ENCODE results near the gene GPR142.

The GPR142 gene, protein sequence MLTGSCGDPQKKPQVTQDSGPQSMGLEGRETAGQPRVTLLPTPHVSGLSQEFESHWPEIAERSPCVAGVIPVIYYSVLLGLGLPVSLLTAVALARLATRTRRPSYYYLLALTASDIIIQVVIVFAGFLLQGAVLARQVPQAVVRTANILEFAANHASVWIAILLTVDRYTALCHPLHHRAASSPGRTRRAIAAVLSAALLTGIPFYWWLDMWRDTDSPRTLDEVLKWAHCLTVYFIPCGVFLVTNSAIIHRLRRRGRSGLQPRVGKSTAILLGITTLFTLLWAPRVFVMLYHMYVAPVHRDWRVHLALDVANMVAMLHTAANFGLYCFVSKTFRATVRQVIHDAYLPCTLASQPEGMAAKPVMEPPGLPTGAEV

DNA sequence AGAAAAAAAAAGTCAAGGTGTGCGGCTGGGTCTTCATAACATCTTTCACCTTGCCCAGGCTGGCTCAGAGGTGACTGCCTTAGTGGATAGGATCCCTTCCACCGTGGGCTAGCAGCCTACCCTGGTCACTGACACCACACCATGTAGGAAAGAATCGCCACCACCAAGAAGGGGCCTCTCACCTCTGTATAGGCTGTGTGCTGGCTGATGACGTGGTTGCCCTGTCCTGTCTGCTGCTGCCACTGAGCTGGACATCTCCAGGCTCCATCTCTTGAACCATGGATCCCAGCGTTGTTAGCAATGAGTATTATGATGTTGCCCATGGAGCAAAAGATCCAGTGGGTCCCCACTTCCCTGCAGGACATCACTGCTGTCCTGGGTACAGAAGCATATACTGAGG is at the start of gene GPR142:
Gene GPR142 (plus strand): TSS at position 301 of the 400 bp plus-strand sequence. CDS start 2,035 bp downstream, outside the sequence.
- H3K4me3 ChIP-seq (ENCODE audit: low read depth, low read length) = no peak within 1 kb of the TSS
- TF ChIP-seq, protein P1, sequence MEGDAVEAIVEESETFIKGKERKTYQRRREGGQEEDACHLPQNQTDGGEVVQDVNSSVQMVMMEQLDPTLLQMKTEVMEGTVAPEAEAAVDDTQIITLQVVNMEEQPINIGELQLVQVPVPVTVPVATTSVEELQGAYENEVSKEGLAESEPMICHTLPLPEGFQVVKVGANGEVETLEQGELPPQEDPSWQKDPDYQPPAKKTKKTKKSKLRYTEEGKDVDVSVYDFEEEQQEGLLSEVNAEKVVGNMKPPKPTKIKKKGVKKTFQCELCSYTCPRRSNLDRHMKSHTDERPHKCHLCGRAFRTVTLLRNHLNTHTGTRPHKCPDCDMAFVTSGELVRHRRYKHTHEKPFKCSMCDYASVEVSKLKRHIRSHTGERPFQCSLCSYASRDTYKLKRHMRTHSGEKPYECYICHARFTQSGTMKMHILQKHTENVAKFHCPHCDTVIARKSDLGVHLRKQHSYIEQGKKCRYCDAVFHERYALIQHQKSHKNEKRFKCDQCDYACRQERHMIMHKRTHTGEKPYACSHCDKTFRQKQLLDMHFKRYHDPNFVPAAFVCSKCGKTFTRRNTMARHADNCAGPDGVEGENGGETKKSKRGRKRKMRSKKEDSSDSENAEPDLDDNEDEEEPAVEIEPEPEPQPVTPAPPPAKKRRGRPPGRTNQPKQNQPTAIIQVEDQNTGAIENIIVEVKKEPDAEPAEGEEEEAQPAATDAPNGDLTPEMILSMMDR (IDR thresholded peaks at IDR 0.05; ENCODE audit: low read depth, low read length, missing control alignments) = no peak
- DNase-seq (ENCODE audit: low read depth) = no peak

DNA sequence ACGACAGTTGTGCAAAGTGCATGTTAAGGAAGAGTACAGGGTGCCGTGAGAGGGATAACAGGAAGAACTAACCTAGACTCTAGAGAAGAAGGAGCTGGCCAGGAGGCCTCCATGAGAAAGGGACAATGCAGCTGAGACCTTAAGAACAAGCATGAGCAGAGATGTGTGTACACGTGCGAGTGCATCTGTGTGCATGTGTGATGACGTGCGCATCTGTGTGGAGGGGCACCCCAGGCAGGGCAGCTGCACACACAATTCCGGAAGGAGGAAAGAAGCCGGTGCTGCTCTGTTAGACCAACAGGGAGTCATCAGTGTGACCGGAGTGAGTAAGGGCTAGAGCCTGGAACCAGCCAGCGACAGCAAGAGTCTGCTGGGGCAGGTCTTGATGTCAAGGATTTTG is 48.9 kb upstream of the GPR142 start:
- H3K4me3 ChIP-seq (ENCODE audit: low read depth, low read length) = no peak overlapping the region
- TF ChIP-seq, protein P1 (IDR thresholded peaks at IDR 0.05; ENCODE audit: low read depth, low read length, missing control alignments) = no peak
- no peak for DNase-seq (ENCODE audit: low read depth)

DNA sequence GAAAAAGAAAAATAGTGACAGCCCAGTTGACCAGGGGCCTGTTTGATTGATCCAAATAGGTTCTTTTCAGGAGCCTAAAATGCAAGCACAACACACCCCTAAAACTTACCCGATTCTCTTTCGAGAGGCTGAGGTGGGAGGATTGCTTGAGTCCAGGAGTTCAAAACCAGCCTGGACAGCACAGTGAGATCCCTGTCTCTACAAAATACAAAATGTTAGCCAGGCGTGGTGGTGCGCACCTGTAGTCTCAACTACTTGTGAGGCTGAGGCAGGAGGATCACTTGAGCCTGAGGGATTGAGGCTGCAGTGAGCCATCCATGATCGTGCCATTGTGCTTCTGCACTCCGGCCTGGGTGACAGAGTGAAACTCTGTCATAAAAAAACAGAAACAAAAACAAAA is 42.8 kb upstream of the GPR142 start:
- TF ChIP-seq, protein P1 (IDR thresholded peaks at IDR 0.05; ENCODE audit: low read depth, low read length, missing control alignments) = no peak
- DNase-seq (ENCODE audit: low read depth) = no peak
- H3K4me3 ChIP-seq (ENCODE audit: low read depth, low read length) = no peak overlapping the region

DNA sequence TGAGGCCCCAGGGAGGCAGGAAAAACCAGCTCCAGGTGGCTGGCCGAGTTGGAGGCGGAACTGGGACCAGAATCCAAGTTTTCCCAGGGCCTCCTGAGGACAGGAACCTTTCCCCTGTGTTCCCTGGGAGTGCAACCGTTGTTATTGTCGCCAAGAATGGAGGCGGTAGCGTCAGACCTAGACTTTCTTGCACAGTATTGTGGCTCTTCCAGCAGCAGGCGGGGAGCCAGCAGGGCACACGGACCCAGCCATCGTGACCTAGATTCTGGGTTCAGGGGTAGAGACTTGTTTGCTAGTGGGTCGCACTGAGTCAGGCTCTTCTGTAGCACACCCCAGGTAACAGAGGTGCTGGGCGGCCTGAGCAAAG is 41.9 kb upstream of the GPR142 start:
- TF ChIP-seq, protein P1 (IDR thresholded peaks at IDR 0.05; ENCODE audit: low read depth, low read length, missing control alignments) = no peak
- H3K4me3 ChIP-seq (ENCODE audit: low read depth, low read length) = no peak overlapping the region
- DNase-seq (ENCODE audit: low read depth) = no peak

DNA sequence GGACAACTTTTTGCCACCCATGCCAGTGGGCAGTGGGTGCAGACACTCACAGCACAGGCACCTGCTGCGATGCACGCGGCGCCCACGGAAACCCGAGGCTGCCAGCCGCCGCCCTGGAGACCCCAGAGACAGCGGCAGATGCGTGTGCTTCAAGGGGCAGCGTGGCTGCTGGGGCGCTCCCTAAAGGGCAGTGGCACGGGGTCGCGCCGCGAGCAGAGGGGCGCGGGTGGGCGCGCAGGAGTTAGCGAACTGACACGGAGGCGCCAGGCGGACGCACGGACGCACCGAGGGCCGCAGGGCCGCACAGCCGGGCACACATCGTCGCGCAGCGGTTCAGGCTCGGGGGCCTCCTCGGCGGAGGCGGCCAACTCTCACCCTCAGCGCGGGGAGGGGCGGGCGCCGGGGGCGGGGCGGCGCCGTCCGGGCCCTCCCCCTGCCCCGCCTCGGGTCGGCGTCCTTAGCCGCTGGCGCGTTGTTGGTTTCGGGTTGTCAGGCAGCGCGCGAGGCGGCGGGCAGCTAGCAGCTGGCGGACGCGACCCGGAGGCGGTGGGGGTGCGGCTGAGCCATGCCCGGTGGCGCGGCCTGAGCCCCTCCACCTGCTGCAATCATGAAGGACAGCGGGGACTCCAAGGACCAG is 41.4 kb upstream of the GPR142 start, which contains the start of gene KIF19:
Gene KIF19 (plus strand): TSS at position 484 of the 637 bp plus-strand sequence. CDS start 124 bp downstream, at position 608.
- no peak for DNase-seq (ENCODE audit: low read depth)
- TF ChIP-seq, protein P1 (IDR thresholded peaks at IDR 0.05; ENCODE audit: low read depth, low read length, missing control alignments) = no peak
- H3K4me3 ChIP-seq (ENCODE audit: low read depth, low read length) = peak within 1 kb of the TSS; percentile 42

DNA sequence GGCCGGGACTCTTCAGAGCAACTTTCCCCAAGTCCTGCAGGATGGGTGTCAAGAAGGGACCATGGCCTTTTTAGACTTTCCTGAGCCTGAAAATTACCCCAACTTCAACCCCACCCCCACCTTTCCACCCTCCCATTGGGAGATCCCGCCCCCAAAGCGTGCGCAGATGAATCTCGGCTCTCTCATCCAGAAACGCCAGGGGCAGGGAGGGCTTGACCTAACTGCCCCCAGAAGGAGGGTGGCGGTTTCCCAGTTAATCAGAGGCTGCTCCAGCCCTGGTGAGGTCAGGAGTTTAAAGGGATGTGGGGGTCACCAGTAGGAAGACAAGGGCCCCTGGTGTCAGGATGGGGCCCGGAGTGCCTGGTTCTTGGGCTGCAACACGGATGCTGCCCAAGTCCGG is 40.8 kb upstream of the GPR142 start:
- H3K4me3 ChIP-seq (ENCODE audit: low read depth, low read length) = peak overlapping the region; percentile 42
- DNase-seq (ENCODE audit: low read depth) = no peak
- TF ChIP-seq, protein P1 (IDR thresholded peaks at IDR 0.05; ENCODE audit: low read depth, low read length, missing control alignments) = no peak

Measured in GM12864 (cell line).